LHCN-M2 (cell line): ENCODE measurements around the gene LMAN1L. TPM values are rescaled to one million over a fixed set of nuclear protein-coding genes. Genes with fewer than 3 reads are reported as not detected.

Source experiments
- DNase-seq: peaks from one replicate; pipeline ENCODE4 v3.0.0-alpha.2; 2012; ENCODE audit warnings: low read depth
- total RNA-seq: library from RNA; depleted of rRNA; stranded (reverse); fragments of >200 nt; gene quantifications from 2 replicates; pipeline ENCODE4 v1.2.3, GENCODE V29; 2014

Gene LMAN1L
- total RNA-seq, 1 experiment from 2014 or later = 0.06 TPM

DNA sequence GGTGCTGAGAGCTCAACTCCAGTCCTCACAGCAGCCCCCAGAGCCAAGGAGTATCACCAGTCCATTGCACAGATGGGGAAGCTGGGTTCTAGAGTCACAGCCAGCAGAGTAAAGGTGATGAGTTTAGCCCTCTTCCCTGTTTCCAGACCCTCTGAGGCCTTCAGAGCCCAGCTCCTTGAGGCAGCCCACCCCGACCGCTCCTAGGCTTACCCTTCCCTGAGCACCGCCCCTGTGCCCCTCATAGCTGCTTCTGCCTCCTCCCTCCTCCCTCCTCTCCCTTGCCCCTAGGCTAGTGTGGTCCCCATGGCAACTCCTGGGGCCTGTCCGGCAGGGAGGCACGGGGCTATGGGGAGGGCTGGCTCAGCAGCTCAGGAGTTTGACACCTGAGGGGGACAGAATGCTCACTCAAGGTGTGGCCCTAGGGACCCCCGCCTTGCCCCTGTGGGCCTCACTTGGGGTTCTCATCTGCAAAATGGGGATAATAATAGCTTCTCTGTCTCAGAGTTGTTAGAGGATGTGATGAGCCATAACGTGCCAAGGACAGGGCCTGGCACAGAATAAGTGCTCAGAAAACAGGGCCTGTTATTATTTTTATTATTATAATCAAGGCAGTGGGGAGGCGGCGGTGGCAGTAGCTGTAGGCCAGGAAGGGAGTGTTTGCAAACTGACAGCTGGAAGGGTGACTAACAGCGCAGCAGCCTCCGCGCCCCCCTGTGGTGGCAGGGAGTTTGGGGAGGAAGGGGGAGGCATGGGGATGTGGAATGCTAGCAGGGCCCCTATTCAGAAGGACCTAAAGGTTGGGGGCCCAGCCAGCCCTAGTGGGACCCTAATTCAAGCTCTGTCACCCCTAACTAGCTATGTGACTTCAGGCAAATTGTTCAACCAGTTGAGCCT lies 19.3 kb upstream of the LMAN1L start:
- DNase-seq = peak; percentile 51

DNA sequence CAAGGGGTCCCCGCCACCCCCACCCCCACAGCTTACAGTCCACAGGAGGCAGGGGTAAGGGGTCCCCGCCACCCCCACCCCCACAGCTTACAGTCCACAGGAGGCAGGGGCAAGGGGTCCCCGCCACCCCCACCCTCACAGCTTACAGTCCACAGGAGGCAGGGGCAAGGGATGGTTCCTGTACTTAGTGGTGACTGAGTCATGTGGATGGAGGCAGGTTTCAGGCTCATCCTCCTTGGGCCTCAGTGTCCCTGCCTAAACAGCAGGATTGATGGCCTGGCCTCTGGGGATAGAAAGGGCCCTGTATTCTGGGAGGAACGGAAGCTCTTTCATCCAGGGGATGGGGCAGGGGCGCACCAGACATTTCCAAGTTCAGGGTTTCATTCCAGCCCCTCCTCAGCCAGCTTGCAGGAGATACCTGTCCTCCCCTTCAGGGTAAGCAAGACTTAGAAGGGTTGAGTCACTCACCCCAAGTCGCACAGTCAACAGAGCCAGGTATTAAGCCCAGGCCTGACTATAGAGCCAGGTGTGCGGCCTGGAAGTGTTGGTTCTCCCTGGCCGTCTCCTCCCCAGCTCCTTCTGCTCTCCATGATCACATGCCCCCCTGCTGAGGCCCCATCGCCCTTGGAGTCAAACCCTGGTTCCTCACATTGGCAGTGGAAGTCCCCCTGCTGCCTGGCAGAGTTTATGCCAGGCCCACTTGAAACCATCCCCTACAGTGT lies 18.2 kb upstream of the LMAN1L start:
- DNase-seq = no peak

DNA sequence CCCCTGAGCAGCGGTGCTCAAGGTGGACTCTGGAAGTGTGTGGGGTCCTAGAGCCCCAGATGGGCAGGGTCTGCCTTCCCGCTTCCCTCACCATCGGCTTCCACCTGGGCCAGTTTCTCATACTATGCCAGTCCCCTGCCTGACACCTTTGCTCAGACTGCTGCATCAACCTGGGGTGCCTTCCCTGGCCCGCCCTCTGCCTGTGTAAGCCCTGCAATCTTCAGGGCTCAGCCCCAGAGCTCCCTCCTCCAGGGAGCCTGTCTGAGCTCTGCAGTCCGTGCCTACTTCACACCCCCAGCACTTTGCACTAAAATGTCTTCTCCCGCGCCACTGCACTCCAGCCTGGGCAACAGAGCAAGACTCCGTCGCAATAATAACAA lies 17.7 kb upstream of the LMAN1L start:
- no peak for DNase-seq

DNA sequence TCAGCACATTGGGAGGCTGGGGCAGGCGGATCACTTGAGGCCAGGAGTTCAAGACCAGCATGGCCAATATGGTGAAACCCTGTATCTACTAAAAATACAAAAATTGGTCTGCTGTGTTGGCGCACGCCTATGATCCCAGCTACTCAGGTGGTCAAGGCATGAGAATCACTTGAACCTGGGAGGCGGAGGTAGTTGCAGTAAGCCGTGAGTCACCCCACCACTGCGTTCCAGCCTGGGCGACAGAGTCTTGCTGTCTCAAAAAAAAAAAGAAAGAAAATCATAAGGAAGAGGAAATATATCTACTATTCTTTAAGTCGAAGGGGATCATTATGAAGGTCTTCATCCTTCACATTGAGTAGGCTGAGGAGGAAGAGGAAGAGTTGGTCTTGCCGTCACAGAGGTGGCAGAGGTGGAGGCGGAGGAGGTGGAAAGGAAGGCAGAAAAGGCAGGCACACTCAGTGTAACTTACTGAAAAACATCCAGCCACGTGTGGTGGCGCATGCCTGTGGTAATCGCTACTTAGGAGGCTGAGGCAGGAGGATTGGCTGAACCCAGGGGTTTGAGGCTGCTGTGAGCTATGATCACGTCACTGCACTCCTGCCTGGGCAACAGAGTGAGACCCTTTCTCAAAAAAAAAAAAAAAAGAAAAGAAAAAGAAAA lies 16.5 kb upstream of the LMAN1L start:
- no peak for DNase-seq

DNA sequence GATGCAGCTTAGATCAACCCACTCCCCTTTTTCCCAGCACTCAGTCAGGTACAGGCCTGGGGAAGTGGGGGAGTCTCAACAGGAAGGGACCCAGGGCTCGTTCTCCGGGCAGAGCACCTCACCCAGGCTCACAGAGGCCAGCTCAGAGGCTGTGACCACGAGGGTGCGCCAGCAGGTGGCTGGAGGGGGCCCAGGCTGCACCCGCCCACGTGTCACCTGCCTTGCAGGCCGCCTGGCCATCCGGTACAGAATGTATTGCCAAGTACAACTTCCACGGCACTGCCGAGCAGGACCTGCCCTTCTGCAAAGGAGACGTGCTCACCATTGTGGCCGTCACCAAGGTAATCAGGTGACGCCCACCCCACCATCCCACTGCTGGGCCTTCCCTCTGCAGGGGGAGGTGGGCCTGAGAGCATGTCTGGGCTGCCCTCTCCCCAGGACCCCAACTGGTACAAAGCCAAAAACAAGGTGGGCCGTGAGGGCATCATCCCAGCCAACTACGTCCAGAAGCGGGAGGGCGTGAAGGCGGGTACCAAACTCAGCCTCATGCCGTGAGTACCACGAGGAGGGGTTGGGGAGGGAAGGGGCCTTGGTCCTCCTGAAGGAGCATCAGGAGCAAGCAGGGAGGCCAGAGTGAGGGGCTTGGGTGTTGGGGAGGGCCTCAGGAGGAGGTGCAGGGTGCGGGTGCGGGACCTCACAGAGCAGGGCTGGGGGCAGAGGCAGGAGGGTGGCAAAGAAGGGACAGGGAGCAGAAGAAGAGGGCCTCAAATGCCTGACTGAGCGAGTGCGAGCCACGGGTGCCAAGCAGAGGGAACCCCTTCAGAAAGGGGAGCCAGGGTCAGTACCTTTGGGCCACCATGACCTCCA lies 14.0 kb upstream of the LMAN1L start:
- no peak for DNase-seq

DNA sequence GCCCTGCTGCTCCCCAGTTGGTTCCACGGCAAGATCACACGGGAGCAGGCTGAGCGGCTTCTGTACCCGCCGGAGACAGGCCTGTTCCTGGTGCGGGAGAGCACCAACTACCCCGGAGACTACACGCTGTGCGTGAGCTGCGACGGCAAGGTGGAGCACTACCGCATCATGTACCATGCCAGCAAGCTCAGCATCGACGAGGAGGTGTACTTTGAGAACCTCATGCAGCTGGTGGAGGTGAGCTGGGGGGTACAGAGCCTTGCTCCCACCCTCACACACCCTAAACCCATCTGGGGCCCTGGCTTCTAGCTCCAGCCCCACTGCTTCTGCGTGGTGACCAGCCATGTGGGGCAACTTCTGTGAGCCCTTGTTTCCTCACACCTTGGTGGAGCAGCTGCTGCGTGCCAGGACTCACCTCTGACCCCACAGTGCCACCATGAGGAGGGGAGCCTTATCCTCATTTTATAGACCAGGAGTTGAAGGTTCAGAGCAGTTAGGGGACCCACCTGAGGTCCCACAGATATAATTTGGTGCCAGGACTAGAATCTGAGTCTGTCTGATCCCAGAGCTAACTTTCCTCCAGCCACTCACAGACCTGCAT lies 13.3 kb upstream of the LMAN1L start:
- DNase-seq = no peak

DNA sequence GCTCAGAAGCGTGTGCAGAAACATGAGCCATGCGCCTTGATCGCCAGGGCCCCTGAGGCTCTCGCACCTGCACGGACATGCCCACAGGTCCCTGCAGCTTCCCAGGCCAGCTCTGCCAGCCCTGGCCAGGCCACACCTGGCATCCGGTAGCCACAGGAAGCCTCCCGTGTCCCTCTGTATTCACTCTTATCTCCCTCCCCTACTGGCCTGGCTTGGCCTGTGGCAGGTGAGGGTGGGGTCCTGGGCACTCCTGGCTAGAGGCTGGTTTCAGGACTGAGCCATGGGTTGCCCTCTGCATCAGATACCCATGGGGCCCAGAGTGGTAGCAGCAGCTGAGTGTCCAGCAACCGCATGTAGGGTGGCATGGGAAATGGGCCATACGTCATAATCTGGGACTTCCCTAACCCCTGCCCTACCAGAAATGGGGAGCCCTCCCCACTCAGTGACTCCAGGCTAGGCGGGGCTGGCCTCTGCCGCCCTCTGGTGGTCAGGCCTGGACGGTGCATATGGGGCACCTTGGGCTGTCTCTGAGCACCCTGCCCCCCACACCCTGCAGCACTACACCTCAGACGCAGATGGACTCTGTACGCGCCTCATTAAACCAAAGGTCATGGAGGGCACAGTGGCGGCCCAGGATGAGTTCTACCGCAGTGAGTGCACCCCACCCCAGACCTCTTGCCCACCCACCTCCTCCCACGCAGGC lies 12.6 kb upstream of the LMAN1L start:
- DNase-seq = peak; percentile 81

DNA sequence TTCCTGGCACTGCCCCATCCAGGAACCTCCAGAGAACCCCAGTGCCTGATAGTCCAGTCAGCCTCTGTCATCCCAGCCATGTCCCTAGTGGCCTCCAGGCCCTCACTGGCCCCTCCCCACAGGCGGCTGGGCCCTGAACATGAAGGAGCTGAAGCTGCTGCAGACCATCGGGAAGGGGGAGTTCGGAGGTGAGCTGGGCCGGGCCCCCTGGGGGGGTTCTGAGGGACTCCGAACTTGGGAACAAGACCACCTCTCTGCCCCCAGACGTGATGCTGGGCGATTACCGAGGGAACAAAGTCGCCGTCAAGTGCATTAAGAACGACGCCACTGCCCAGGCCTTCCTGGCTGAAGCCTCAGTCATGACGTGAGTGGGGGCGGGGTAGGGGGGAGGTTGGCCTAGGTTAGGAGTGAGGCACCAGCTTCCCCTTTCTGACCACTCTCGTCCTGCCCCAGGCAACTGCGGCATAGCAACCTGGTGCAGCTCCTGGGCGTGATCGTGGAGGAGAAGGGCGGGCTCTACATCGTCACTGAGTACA lies 12.0 kb upstream of the LMAN1L start:
- DNase-seq = no peak

DNA sequence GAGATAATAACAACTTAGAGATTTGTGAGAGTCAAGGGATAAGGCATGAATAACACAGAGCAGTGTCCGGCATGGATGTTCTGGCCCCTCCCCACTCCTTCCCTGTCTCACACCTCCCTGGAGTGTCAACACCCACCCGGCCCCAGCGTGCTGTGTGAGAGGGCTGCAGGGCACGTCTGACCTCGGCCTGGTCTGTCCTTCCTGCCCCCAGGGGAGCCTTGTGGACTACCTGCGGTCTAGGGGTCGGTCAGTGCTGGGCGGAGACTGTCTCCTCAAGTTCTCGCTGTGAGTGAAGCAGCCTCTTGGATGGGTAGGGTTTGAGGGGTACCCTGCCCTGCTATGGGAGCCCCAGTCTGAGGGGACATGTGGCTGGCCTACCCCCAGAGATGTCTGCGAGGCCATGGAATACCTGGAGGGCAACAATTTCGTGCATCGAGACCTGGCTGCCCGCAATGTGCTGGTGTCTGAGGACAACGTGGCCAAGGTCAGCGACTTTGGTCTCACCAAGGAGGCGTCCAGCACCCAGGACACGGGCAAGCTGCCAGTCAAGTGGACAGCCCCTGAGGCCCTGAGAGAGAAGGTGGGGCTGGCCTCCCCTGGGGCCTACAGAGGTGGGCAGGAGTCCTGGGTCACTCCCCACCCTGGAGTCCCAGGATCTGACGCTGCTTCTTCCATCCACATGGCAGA lies 11.2 kb upstream of the LMAN1L start:
- DNase-seq = no peak

DNA sequence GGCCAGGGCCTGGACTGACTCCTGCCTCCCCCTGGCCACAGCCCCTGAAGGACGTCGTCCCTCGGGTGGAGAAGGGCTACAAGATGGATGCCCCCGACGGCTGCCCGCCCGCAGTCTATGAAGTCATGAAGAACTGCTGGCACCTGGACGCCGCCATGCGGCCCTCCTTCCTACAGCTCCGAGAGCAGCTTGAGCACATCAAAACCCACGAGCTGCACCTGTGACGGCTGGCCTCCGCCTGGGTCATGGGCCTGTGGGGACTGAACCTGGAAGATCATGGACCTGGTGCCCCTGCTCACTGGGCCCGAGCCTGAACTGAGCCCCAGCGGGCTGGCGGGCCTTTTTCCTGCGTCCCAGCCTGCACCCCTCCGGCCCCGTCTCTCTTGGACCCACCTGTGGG lies 10.3 kb upstream of the LMAN1L start:
- DNase-seq = no peak

DNA sequence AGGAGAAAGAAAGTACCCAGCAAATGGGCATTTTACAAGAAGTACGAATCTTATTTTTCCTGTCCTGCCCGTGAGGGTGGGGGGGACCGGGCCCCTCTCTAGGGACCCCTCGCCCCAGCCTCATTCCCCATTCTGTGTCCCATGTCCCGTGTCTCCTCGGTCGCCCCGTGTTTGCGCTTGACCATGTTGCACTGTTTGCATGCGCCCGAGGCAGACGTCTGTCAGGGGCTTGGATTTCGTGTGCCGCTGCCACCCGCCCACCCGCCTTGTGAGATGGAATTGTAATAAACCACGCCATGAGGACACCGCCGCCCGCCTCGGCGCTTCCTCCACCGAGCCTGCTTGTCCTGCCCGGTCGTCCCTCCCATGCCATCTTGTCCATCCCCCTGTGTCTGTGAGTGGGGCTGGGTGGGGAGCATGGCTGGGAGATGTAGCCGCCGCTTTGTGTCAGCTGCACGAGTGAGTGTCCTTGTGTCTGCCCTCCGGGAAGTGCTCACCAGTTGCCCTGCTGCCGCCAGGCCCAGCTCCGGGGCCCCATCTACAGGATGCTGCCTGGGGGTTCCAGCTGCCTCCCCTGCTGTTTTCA lies 9.7 kb upstream of the LMAN1L start:
- DNase-seq = no peak

DNA sequence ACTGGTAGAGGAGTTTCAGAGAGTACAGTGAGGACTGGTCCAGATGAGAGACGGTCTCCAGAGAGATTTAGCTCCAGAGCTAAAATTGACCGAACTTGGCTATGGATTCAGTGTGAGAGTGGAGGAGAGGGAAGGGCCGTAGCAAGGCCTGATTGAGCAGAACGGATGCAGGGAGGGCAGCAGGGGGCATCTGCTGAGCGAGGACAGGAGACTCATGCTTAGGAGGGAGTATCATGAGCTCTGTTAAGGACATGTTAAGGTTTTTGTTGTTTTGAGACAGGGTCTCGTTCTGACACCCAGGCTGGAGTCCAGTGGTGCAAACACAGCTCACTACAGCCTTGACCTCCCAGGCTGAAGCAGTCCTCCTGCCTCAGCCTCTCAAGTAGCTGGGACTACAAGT lies 7.7 kb upstream of the LMAN1L start:
- DNase-seq = no peak

DNA sequence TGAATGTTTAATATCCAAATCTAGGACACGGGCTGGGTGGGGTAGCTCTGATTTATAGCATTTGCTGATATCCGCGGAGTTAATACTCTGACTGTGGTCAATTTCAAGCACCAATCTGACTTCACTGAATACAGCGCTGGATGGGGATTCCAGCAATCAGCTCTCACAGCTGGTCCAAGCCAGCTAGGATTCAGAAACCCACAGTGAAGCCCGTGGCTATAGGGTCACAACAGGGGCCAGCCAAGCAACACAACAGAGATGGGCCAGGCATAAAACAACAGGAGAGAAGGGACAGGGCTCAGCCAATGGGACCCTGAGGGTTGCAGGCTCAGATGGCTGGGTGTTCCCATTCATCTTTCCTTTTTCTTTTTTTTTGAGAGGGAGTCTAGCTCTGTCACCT lies 5.4 kb upstream of the LMAN1L start:
- DNase-seq = no peak

DNA sequence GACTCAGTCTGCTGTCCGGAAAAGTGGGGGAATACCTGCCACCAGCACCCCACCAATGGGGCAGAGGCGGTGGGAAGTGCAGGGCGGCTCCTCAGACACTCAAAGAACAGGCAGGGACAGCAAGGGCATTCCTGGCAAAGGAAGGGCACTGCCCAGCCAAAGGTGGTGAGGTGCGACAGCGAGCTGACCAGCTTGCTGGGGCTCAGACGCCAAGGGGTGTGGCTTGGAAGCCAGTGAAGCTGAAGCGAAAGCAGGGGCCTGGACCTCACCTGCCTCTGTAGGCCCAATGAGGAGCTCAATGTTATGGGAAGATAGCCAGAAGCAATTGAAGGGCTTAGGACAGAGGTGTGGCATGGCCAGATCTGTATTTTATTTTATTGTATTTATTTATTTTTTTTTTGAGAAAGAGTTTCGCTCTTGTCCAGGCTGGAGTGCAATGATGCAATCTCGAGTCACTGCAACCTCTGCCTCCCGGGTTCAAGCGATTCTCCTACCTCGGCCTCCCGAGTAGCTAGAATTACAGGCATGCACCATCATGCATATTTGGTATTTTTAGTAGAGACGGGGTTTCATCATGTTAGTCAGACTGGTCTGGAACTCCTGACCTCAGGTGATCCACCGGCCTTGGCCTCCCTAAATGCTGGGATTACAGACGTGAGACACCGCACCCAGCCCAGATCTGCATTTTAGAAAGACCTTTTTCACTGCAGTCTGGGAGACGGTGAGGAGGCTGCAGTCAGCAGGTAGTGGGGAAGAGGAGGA lies 4.4 kb upstream of the LMAN1L start:
- no peak for DNase-seq

DNA sequence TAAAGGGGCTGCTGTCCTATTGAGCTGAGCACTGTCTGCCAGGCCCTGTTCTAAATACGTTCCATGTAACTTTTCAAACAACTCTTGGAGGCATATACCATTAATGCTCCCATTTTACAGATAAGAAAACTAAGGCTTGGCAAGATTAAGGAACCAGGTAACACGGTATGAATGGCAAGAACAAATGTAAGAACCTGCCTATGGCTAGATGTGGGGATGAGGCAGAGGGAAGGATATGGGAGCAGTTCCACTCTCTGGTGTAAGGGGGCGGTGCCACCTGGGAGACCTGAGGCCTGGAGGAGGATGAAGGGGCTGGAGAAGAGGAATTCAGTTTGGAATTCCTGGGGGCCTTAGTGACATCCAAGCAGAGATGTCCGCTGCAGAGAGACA lies 3.8 kb upstream of the LMAN1L start:
- DNase-seq = no peak

DNA sequence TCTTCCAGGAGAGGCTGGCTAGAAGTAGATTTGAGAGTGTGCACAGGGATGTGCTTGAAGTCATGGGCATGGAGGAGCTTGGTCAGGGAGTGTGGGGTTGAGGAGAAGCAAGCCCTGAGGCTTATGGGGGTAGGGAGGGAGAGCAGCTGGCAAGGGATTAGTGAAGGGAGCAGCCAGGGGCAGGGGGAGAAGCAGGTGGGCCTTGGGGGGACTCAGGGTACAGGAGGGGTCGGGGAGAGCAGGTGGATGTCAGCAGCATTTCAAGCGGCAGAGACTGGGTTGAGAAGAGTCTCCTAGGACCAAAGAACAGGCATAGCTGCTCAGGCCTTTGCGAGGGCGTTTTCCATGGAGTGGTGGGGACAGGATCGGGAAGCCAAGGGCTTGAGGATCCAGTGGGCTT lies 3.4 kb upstream of the LMAN1L start:
- no peak for DNase-seq

DNA sequence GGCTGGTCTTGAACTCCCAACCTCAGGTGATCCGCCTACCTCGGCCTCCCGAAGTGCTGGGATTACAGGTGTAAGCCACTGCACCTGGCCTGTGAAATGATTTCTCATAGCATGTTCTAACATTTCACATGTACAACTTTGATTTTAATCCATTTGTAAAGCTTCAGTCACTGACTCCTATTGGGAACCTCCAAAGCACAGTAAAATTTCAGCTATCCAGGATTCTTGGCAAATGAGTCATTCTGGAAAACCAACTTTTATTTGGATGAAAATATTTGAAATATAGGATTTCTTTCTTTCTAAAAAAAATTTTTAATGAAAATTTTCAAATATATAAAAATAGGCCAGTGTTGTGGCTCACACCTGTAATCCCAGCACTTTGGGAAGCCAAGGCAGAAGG lies 2.7 kb upstream of the LMAN1L start:
- peak; percentile 46 for DNase-seq

DNA sequence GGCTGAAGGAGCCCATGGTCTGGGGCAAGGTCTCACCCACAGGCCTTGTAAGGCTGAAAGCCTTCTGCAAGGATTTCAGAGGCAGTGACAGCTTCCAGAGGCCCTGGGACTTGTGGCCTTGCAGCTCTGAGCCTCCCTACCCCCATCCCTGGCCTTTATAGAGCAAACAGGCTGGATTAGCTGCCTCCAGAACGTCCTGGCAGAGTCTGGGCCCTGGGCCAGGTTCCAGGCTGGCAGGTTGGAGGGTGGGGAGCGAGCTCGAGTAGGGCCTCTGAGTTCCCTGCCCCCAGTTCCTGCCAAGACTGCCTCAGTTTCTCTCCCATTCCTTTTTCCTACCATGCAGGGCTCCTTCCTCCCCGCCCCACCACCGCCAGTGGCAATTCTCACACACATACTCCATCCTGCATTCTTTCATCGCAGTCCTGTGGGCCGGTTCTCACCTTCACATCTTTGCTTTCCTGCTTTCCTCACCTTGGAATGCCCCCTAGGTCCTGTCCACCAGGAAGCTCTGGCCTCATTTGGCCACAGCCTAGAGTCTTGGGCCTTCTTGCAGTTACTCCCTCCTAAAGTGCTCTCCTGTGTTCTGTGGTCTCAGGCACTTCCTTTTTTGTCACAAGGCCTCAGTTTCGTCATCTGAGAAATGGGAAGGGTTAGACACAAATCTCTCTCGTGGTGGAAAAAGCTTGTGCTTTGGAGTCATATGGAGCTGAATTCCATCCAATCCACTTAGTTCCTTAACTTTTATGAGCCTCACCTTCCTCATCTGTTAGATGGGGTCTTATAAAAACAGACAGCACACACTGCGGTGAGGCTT lies 2.7 kb downstream of the LMAN1L start:
- DNase-seq = no peak
